Measurements from ENCODE around the gene NFATC1.

The NFATC1 gene

DNA sequence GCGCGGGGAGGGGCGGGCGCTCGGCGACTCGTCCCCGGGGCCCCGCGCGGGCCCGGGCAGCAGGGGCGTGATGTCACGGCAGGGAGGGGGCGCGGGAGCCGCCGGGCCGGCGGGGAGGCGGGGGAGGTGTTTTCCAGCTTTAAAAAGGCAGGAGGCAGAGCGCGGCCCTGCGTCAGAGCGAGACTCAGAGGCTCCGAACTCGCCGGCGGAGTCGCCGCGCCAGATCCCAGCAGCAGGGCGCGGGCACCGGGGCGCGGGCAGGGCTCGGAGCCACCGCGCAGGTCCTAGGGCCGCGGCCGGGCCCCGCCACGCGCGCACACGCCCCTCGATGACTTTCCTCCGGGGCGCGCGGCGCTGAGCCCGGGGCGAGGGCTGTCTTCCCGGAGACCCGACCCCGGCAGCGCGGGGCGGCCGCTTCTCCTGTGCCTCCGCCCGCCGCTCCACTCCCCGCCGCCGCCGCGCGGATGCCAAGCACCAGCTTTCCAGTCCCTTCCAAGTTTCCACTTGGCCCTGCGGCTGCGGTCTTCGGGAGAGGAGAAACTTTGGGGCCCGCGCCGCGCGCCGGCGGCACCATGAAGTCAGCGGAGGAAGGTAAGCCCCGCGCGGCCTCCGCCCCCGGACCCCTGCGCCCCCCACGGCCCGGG, at the start of gene NFATC1:
NFATC1 (plus strand) TSS at position 170 of the 644 bp plus-strand sequence; CDS start at position 465, 295 bp downstream.
- DNase-seq = peak; percentile 90

DNA sequence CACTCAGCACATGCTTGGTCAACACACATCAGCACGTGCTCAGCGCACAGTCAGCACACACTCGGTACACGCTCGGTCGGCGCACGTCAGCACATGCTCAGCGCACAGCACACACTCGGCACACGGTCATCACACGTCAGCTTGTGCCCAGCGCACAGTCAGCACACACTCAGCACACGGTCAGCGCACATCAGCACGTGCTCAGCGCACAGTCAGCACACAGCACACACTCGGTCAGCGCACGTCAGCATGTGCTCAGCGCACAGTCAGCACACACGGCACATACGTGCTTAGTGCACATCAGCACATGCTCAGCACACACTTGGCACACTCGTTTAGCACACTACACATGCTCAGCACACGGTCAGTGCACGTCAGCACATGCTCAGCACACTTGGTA, 49.7 kb upstream of the NFATC1 start:
- no peak for DNase-seq

DNA sequence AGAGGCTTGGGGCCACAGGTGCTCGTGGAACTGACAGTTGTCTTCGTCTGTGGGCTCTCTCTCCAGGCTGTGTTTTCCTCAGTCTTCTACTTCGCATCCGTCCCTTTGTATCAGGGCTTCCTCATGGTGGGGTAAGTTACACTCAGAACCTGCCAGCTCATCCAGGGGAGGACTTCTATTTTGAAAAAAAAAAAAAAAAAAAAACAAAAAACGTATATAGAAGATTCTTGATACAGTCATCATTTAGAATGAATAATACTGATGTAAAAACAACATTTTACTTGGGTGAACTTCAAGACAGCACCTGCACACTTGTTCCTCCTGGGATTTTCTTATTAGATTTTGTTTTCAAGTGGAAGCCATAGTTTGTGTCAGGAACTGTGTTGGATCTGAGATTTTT, 47.7 kb upstream of the NFATC1 start:
- DNase-seq = no peak

DNA sequence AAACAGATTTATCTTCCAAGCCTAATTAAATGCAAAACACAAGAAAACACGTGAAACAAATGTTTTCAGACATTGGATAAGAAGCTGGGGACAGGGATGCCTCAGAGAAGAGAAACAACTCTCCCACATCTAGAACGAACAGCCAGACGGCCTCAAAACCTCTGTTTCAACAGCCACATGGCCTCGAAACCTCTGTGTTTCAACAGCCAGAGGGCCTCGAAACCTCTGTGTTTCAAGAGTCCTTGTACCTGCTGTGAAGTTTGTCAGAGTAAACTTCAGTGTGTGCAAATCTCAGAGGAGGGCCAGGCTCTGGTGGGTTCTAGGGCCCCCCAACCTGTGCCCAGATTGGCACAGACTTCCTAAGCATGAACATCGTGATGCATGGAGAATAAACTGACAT, 43.3 kb upstream of the NFATC1 start:
- peak; percentile 23 for DNase-seq

DNA sequence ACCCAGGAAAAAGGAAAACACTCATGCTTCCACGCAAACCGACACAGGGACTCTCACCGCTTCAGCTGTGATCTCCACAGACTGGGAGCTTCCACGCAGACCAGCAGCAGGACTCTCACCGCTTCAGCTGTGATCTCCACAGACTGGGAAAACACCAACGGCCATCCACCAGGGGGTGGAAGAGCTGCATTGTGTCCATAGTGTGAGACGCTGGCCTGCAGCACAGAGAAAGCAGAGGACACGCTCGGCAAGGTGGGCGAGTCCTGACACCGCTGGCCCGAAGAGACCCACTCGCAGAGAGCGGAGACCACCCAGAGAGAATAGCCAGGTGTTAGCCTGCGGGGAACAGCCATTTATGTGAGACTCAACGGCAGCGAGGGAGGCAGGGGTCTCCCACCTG, 42.5 kb upstream of the NFATC1 start:
- peak; percentile 83 for DNase-seq

DNA sequence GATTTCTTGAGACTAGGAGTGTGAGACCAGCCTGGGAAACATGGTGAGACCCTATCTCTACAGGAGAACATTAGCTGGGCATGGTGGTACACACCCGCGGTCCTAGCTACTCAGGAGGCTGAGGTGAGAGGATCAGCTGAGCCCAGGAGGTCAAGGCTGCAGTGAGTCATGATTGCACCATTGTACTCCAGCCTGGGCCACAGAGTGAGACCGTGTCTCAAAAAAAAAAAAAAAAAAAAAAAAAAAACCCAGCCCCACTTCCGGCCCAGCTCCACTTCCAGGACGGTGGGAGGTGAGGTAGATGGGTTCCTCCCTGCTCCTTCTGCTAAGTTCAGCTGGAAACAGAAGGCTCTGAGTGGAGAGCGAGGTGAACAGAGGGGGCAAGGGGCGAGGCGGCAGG, 41.4 kb upstream of the NFATC1 start:
- peak; percentile 23 for DNase-seq

DNA sequence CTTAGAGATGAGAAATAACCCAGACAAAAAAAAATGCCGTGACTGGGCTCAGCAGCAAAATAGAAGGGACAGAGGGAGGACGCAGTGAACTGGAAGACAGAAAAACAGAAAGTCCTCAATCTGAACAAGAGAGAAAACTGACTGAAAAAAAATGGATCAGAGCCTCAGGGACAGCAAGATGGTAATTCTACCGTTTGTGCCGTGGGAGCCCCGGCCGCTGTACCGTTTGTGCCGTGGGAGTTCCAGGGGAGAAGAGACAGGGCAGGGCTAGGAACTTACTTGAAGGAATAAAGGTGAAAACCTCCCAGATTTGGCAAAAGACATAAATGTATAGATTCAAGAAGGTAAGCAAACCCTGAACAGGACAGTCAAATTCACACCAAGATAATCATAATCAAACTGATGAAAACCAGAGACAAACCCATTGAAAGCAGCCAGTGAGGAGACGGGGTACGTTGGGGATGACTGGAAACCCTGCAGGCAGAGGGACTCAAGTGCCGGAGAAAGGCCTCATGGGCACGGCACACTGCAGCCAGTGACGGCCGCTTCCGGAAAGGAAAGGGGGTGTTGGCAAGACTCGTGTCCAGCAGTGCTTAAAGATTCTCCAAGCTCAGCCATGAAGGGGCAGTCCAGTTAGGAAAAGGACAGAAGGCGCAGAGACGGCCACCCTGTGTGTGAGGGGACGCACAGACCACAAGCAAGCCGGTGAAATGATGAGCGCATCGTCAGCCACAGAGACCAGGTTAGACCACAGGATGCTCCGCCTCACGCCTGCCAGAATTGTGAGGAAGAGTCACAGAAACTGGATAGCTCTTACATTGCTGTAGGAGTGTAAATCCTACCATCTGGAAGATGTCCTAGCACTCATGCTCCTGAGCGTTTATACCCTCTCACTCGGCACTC, 40.0 kb upstream of the NFATC1 start:
- DNase-seq = peak; percentile 40

DNA sequence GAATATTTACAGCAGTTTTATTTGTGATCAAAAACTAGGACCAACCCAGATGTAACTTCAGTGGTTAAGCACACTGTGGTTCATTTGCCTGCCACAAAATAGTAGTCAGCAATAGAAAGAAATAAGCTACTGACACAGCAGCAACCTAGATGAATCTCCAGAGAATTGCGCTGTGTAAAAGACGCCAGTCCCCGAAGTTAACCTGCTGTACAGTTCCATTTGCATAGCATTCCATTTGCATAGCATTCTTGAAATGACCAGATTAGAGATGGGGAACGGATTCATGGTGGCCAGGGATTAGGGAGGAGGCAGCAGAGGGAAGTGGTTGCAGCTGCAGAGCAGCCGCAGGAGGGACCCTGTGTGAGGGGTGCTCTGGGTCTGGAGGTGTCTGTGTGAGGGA, 39.3 kb upstream of the NFATC1 start:
- no peak for DNase-seq

DNA sequence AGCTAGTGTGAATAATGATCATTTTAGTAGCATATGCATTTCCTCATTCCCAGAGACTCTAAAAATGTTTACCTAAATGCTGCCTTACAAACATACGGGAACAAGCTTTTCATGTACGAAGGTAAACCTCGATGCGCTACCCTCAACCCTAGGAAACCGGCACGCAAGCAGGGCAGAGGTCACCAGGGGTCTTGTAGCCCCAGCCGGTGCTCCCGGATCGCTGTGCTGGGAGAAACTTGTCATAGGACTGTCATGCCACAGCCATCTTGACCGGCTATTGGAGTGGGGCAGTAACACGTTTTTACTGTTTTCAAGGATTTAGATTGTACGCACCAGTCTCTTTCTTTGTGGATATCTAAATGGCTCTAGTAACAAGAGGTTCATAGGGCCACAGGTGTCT, 34.8 kb upstream of the NFATC1 start:
- peak; percentile 33 for DNase-seq

DNA sequence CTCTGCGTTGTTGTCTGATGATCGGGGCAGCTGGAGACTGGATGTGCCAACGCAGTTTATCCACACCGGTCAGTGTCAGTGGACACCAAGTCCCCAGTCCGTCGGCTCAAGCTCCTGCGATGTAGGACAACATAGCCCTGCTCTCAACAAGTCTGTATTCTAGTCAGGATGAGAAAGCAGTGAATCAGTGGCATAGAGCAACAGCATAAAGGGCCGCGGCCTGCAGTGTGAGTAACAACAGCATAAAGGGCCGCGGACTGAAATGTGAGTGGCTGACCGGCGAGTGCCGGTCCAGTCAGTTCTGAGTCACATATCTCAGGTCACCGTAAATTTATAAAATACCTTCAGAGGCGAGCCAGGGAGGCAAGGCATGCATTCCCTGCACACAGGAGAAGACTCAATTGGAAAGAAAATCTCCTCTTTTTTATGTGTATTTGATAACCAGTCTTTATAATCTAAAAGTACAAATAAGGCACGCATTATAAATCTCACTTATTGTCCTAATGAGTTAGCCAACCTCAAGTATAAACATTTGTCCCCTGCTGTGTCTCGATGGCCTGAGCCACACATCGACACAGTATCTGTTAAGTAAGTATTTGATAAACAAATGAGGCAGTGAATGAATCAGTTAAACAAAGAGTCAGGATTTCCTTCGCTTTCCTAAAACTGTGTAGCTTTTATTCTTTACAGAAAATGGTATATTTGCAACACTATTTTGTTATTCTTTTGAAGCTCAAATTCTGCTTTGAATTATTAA, 33.8 kb upstream of the NFATC1 start:
- DNase-seq = peak; percentile 52

DNA sequence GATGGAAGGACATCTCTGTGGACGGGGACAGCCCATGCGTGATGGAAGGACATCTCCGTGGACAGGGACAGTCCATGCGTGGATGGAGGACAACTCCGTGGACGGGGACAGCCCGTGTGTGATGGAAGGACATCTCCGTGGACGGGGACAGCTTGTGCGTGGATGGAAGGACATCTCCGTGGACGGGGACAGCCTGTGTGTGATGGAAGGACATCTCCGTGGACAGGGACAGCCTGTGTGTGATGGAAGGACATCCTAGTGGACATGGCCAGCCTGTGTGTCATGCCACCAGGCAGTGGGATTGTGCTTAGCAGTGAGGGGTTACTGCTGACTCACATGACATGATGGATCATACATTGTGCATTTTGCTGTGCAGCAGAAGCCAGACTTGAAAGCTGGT, 30.0 kb upstream of the NFATC1 start:
- peak; percentile 48 for DNase-seq

DNA sequence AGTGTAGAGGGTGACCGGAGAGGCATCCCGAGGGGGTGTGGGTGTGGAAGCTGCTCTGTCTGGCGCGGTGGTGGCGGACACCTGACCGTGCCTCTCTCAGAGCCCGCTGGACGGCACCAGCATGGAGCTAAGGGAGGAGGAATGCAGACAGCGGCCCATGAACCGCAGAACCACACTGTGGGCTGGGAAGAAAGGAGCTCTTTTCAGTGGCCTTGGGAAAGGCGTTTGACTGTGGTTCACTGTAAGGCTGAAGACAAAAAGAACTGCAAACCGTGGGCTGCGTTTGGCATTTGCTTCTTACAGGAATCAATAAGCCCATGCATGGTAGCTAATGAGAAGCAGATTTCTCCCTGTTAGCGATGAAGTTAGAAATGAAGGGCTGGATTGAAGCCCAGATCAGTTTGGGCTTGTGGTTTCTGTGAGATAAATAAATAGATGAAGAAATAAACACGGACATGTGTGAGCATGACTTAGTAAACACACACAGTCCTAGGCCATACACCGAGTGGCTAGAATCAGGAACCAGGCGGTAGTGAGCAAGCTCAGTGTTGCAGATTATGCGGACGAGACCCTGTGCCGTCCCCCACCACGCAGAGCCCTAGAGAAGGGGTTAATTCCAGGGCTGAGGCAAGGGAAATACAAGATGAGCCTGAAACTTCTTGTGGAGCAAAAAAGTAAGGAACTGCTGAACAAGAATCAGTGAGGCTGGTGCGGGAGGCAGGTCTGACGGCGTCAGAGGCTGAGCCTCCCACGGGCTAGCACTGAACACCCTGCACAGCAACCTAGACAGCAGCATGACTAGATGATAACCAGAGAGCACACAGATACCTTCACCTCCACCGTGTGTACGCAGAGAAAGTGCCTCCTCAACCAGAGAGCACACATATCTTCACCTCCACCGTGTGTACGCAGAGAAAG, 29.3 kb upstream of the NFATC1 start:
- peak; percentile 35 for DNase-seq

DNA sequence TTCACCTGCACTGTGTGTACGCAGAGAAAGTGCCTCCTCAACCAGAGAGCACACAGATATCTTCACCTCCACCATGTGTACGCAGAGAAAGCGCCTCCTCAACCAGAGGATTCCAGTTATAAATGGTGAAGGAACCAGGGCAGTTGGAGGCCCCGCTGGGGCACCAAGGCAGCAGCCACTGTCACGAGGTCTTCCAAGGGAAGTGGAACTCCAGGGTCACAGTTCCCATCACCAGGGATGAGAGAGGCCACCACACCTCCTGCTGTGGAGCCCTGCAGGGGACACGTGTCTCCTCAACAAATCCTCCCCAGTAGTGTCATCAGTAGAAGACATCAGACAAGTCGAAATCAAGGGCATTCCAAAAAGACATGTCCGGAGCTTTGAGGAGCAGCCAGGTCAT, 28.2 kb upstream of the NFATC1 start:
- peak; percentile 38 for DNase-seq

DNA sequence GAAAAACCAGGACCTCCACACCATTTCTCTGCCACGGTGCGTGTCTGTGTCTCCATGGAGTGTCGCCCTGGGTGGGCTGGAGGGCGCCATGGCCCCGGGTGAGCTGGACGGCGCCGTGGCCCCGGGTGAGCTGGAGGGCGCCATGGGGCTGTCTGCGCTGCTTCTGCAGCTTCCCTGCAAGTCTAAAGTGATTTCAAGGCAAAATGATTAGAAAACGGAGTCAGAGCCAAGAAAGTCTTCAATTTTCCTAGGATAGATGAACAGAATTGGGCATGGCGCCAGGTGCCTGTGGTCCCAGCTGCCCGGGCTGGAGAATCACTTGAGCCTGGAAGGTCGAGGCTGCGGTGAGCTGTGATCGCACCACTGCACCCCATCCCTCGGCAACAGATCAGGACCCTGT, 27.7 kb upstream of the NFATC1 start:
- DNase-seq = no peak

DNA sequence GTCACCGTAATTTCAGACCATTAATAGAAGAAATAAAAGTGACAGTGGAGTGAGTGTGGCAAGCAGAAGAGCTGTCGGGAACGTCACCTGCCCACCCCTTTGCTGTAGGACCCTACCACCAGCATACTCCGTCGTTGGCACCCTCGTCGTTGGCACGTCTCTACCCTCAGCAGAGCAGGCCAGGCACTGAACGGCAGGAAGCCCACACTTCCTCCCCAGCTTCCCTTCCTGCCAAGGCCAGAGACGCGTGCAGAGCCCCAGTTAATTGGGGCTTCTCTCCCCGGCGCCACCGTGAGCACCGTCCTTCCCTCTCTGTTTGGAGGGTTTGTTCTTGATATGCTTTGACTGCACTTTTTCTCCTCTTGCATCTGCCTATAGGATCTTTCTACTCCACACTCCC, 27.0 kb upstream of the NFATC1 start:
- no peak for DNase-seq

DNA sequence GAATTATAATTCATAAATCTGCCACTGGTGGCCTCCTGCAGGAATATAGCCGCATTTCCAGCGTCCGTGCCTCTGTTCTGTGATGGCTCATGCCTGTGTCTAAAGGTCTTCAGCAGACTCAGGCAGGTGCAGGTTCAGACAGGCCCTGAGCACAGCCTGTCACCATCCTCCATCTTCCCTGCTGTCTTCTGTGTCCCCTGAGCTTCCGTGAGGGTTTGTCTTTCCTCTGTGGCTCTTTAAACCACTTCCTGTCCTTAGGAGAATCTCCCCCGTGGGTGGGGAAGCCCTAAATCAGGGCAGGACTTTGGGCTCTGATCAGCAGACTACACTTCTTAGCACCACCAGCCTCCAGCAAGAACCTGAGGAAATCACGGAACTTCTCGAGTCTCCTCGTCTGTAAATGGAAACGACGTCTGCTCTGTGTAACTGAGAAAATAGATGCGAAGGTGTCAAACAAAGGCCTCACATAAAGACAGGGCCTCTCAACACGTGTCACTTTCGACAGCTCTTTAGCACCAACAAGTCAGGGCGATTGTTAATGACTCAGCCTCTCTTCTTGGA, 24.1 kb upstream of the NFATC1 start:
- DNase-seq = no peak

DNA sequence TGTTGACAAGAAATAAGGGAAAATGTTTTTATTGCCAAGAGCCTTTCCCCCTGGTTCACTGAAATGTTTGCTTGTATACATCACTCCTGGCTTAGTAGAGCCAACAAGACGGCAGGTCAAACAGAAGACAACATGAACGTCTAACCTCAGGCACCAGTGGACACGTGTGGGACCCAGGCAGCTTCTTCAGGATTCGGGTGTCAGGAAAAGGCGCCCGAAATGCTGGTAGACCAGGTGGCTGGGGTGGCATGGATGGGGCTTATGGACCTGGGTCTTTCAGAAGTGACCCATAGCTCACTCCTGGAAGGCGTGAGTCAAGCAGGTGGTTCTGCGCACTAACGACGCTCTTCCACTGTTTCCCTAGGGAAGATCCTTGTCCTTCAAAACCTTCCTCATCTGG, 23.3 kb upstream of the NFATC1 start:
- DNase-seq = peak; percentile 39

DNA sequence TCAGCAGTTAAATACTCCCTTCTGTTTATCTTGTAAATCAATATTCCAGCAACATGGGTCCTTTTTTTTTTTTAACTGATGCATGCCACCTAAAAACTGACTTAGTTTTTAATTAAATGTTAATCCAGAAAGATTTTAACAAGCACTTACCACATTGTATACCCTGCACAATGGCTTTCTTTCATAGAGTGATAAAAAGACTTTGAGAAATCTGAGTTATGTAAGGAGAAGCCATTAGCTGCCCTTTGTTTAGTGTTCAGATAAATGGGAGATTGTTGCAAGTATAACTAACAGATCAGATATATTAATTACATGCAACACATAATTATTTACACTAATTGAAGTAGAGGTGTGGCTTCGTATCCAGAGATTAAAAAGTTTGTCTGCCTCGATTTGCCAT, 22.7 kb upstream of the NFATC1 start:
- no peak for DNase-seq

DNA sequence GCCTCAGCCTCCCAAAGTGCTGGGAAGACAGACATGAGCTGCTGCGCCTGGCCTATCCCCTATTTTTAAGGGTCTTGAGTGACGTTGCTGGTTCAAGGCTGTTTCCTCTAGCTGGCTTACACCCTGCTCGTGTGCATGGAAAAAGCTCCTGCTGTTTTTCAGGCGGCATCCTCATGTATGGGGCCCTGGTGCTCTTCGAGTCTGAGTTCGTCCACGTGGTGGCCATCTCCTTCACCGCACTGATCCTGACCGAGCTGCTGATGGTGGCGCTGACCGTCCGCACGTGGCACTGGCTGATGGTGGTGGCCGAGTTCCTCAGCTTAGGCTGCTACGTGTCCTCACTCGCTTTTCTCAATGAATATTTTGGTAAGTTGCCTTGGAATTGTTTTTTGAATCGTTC, 22.0 kb upstream of the NFATC1 start:
- peak; percentile 12 for DNase-seq

DNA sequence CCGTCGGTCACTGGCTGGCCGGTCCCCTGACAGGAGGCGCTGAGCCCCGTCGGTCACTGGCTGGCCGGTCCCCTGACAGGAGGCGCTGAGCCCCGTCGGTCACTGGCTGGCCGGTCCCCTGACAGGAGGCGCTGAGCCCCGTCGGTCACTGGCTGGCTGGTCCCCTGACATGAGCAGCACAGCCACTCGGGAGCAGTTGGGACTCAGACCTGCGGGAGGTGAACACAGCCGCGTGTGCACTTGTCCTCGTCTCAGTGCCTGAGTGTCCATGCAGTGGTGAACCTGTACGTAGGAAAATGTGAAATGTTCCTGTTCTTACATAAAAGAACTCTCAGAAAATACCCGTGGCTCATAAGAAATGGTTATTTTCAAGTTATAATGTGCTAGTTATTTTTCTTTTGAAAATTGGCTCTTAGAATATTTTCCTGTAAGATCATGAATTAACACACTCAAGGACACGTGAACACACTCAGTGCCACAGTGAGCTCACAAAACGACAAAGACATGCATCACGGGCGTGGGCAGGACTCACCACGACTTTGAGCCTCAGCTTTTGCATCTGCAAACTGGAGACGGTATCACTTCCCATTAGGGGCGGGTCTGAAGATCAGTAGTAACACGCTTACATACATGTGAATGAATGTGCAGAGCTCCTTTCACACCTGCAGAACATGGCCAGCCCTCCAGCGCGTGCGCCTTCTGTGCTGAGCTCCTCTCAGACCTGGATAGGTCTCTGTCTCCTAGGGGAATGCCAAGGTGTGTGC, 21.1 kb upstream of the NFATC1 start:
- DNase-seq = peak; percentile 29

DNA sequence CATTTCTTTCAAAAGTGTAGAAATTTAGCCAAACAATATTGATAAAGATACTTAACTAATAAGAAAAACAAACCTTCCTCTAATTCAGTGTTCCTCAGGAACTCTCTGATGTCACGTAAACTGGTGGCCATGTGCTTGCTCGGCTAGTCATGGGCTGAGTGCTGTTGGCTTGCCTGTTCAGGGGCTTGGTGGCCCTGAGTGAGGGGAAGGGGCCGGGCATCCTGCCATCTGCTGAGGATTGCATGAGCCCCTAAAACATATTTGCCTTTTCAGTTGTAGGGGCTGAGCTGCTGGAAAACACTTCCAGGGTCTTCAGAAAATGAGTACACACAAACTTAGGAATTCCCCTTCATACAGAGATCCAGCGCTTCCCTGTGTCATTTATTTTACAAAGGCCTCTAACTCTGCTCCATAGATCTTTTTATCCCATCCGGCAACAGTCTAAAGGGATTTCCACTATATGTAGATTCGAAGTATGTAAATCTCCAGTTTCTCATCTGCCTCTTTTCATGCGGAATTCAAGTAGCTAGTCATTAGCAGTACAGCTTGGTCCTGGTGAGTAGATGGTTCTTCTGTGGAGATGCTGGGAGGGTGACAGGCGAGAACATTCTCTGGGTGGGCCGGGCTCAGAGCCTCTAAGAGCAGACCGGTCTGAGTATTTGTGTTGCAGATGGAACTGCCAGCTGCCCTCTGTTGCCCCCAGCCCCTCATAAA, 20.1 kb upstream of the NFATC1 start:
- peak; percentile 7 for DNase-seq
